GM11168 (cell line): ENCODE data around the gene POLDIP2.

Experiments
- in situ Hi-C: fragments of 300-500 bp; cut with MboI; formaldehyde crosslinking; loops from one replicate; pipeline ENCODE4 v1.12.0; 2022; ENCODE audit warnings: low sequenced_read_pairs; ENCODE audit not compliant: unreplicated experiment

Gene POLDIP2

DNA sequence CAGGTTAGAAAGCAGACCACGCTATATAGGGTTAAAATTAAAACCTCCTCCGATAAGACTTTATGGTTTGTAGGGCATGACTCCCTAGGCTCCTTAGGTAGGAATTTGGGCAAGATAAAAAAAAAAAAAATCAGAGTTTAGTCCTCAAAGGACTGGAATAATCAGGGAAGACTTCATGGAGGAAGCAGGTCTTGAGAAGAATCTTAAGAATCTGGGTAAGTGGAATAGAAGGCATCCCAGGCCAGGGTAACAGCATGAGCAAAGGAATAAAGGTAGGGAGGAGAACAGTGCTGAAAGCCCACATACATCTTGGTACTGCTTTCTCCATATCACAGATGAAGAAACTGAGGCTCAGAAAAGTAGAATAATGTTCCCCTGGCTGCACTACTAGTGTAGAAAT lies 33.2 kb upstream of the POLDIP2 start:
- in situ Hi-C loops = no loop called here

DNA sequence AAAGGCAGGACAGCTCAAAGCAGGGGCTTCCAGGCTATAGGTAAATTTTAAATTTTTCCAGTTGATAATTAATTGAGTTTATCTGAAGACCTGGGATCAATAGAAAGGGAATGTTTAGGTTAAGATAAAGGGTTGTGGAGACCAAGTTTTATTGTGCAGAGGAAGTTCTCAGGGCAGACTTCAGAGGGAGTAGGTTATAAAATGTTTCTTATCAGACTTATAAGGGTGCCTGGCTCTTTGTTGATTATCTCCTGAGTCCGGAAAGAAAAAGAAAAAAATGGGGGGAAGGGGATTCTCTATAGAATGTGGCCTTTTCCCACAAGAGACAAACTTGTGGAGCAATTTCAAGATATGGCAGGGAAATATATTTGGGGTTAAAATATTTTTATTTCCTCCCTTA lies 32.8 kb upstream of the POLDIP2 start:
- in situ Hi-C loops = no loop called here

DNA sequence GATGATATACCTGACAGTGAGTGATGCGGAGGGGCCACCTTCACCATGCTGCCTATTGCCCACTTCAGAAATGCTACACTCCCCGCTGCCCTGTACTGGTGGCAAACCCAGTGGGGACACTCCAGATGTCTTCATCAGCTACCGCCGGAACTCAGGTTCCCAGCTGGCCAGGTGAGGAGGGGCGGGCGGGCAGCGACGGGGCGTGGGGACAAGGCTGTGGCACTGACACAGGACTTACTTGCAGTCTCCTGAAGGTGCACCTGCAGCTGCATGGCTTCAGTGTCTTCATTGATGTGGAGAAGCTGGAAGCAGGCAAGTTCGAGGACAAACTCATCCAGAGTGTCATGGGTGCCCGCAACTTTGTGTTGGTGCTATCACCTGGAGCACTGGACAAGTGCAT lies 30.8 kb upstream of the POLDIP2 start:
- in situ Hi-C loops = no loop called here

DNA sequence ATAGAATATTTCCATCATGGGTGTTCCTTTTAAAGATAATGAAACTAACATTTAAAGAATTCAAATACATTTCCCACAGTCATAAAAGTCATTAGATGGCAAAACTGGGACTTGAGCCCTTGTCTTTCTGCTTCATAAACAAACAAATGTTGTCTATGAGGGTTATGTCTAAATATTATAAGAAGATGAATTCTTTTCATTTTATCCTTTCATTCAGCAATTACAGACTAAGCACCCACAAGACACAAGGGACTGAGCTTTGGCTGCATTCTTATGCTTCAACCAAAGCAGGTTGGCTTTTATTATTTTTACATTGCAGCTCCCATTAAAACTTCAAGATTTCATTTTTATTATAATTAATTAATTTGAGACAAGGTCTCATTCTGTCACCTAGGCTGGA lies 29.1 kb upstream of the POLDIP2 start:
- in situ Hi-C loops = no loop called here

DNA sequence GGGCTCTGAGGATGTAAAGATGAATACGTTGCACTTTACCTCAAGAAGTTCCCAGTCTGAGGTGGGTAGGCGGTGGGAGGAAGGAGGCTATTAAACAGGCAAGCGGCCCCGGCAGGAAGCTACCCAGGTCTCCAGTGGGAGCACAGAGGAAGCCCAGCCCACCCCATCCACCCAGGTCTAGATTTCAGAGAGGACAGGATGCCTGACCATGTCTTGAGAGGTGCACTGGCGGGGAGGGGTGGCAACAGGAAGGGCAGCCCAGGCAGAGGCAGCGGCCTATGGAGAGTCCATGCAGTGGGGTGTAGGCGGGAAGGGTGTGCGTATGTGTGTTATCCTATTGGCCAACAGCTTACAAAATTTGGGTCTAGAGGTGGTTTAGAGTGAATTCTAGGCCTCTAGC lies 28.1 kb upstream of the POLDIP2 start:
- in situ Hi-C loops = no loop called here

DNA sequence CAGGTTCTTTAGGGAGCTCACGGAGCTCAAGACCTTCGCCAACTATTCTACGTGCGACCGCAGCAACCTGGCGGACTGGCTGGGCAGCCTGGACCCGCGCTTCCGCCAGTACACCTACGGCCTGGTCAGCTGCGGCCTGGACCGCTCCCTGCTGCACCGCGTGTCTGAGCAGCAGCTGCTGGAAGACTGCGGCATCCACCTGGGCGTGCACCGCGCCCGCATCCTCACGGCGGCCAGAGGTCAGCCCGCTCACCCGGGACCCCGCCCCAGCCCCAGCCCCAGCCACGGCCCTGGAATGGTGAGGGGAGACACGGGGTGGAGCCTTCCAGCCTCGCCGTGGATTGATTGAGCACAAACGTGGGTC lies 27.7 kb upstream of the POLDIP2 start:
- in situ Hi-C loops = no loop called here

DNA sequence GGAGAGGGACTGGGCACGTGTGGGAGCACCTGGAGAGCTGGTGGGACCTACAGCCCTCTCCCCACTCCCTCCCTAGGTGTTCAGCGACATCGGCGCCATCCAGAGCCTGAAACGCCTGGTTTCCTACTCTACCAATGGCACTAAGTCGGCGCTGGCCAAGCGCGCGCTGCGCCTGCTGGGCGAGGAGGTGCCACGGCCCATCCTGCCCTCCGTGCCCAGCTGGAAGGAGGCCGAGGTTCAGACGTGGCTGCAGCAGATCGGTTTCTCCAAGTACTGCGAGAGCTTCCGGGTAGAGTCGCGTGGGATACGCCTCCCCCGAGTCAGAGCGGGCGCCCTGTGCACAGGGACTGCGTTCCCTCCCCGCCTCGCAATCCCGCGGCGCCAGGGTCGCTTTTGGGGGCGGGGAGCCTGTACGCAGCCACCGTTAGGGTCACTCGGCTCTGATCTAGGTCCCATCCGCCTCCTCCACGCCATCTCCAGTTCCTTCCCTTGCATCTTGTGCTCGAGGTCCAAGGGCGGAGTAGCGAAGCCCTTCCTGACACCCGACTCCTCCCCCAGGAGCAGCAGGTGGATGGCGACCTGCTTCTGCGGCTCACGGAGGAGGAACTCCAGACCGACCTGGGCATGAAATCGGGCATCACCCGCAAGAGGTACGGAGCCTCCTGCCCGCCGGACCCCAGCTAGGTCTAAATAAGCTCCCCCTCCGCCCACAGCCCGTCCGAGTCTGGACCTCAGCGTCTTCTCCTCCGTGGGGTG lies 27.1 kb upstream of the POLDIP2 start:
- in situ Hi-C loops = loop anchor here (5.0 kb wide), 1 partner anchor 33 kb away; no protein-coding TSS in a partner anchor

DNA sequence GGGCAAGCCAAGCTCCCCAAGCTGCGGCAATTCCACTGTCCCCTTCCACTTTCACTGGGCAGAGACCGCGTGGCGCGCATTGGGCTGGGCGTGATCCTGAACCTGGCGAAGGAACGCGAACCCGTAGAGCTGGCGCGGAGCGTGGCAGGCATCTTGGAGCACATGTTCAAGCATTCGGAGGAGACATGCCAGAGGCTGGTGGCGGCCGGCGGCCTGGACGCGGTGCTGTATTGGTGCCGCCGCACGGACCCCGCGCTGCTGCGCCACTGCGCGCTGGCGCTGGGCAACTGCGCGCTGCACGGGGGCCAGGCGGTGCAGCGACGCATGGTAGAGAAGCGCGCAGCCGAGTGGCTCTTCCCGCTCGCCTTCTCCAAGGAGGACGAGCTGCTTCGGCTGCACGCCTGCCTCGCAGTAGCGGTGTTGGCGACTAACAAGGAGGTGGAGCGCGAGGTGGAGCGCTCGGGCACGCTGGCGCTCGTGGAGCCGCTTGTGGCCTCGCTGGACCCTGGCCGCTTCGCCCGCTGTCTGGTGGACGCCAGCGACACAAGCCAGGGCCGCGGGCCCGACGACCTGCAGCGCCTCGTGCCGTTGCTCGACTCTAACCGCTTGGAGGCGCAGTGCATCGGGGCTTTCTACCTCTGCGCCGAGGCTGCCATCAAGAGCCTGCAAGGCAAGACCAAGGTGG lies 24.0 kb upstream of the POLDIP2 start:
- in situ Hi-C loops = loop anchor here (5.0 kb wide), 1 partner anchor 36 kb away; no protein-coding TSS in a partner anchor

DNA sequence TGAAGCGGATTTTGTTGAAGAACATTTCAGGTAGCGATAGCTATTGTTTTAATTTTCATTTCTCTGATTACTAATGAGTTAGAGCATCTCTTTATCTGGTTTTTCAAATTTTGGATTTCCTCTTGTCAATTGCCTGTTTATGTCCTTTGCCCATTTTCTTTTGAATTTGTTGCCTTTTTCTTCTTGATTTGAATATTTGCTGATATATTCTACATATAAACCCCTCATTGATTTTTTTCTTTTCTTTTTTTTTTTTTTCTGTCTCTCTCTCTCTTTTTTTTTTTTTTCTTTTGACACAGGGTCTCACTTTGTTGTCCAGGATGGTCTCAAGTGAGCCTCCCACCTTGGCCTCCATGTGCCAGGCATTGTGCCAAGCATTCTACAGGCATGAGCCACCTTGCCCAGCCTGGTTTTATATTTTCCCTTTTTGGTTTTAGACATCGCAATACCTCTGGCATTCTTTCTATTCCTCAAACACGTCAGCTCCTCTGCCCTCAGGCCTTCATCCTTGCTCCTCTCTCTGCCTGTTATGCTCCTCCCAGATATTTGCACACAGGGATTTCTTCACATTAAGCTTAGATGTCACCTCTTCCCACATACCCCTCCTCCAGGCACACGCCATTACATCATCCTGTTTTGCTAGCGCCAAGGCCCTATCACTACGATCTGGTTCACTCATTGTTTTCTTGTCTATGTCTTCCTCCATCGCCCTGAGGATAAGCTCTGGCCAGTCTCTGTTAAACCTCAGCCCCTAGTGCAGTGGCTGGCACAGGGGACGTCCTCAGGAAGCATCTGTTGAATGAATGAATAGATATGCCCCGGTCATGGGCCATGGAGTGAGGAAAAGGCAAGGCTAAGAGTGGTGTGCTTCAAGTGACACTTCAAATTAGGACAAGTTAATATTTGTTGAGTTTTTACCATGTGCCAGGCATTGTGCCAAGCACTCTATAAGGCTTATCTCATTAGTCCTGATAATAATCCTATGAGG lies 22.8 kb upstream of the POLDIP2 start:
- in situ Hi-C loops = loop anchor here (5.0 kb wide), 1 partner anchor 37 kb away; no protein-coding TSS in a partner anchor

DNA sequence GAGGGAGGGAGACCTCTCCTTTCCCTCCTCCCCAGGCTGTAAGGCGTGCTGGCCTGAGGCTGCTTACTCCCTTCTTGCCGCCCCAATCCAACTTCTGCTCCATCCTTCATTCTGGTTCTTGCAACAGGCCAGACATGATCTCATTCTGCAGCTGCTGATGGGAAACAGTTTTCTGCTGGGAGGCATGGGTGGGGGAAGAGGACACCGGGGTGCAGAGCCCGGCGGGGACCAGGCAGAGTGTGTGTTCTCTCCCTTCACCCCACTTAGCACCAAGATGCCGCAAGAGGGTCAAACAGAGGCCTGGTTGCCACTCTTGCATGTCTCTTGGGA lies 15.6 kb upstream of the POLDIP2 start:
- in situ Hi-C loops = no loop called here

DNA sequence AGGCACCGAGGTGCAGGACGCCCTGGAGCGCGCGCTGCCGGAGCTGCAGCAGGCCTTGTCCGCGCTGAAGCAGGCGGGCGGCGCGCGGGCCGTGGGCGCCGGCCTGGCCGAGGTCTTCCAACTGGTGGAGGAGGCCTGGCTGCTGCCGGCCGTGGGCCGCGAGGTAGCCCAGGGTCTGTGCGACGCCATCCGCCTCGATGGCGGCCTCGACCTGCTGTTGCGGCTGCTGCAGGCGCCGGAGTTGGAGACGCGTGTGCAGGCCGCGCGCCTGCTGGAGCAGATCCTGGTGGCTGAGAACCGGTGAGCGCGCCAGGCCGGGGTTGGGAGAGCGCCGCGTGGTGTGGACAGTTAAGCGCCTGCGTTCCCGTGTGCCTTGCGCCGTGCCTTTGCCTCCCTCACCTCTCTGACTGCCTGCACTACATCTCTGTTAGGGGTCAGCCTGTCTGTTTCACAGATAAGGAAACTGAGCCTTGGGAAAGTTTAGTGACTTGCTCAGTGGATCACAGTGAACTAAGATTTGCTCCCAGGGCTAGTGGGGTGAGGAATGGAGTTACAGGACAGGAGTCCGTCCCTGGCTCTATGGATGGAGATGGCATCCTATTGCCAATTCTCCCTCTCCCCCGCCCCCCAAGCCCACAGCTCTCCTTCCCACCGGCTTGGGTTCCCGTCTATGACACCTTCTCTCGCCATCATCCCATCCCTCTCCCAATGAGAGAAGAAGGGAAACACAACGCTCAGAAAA lies 15.0 kb upstream of the POLDIP2 start:
- in situ Hi-C loops = no loop called here

DNA sequence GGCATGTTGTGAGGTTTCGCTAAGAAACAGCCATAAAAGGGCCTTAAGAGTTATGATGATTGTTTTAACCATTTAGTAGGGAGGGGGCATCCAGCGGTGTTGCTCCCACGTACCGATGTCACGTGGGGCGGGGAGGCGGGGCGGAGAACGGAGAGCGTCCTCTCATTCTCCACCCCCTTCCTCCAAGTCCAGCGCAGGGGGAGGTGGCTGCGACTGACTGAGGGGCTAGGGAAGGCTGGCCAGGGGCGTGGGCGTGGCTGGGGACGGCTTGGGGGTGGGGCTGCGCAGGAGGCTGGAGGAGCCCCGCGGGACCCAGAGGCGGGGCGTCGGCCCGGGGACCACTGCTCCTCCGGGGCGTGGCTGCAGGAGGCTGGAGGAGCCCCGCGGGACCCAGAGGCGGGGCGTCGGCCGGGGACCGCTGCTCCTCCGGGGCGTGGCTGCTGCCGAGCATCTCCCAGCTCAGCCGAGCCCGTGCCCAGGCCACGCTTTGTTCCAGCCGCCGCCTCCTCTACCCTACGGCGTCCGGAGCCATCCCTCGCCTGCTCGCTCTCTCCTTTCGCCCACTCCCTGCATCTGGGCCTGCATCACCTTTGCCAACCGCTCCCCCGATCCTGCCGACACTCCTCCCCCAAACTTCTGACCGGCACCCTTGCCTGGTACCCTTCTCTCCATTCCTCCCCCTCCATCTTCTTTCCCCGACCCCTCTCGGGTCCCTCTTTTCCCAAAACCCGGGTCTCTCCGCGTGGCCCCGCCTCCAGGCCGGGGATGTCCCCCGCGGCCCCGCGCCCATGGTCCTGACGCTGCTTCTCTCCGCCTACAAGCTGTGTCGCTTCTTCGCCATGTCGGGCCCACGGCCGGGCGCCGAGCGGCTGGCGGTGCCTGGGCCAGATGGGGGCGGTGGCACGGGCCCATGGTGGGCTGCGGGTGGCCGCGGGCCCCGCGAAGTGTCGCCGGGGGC lies 14.2 kb upstream of the POLDIP2 start, which contains the start of gene SARM1:
Gene SARM1, plus strand, starts transcription at position 450 of the 958 bp plus-strand sequence. Its CDS starts 339 bp downstream, at position 789.
- in situ Hi-C loops = no loop called here

DNA sequence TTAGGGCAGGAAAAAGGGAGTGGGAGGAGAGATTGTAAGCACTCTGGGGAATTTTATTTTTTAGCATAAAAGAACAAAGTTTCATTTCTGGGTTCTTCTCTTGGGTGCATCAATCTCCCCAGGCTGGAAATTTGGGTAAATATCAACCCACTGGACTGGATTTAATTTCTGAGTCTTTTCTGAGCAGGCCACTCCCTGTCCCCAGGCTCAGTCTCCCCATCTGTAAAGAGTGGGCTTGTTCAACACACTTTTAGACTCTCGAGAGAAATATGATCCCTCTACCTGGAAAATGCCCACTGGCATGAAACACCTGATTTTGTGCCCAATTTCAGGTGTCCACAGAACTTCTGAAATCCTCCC lies 13.4 kb upstream of the POLDIP2 start:
- in situ Hi-C loops = no loop called here

DNA sequence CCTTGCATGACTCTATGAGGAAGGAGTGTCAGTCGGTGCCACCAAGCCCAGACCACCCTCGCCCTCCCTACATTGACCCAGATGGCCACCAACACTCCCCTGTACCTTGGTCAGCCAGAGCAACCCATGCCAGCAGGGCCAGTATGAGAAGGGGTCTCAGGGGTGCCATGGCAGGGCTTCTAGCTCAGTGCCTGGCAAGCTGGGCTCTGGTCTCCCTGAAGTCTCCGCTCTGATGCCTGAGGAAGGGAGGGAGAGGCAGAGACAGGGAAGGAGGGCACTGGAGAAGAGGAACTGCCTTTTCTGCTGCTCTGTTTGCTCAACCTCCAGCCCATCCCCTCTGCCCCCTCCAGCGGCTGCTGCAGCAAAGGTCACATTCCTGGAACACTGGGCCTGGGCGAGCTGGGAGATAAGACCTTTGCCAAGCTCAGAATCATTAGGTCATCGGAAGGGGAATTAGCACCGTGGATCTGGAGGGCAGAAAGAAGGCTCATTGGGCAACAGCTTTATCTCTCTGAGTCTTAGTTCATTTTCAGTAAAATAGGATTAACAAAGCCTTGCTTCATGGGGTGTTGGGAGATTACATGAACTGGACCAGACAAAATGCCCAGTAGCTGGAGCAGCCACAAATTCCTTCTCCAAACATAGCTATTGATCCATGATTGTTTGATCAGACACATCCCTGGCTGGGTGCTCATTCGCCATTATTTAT lies 12.9 kb upstream of the POLDIP2 start, which contains the start of gene VTN:
Gene VTN, minus strand, starts transcription at position 273 of the 709 bp plus-strand sequence. Its CDS starts 104 bp downstream, at position 169.
- in situ Hi-C loops = no loop called here

DNA sequence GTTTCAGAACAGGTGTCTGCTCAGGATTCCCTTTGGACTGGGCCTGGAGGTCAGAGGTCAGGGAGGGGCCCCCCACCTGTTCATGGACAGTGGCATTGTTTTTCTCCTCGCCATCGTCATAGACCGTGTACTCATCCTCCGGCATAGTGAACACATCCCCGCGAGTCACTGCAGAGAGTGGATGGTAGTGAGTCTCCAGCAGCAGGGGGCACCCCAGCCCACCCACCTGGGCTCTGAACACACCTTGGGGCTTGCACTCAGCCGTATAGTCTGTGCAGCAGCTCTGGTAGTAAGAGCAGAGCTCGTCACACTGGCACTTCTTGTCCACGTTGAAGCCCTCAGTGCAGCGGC lies 12.3 kb upstream of the POLDIP2 start:
- in situ Hi-C loops = no loop called here

DNA sequence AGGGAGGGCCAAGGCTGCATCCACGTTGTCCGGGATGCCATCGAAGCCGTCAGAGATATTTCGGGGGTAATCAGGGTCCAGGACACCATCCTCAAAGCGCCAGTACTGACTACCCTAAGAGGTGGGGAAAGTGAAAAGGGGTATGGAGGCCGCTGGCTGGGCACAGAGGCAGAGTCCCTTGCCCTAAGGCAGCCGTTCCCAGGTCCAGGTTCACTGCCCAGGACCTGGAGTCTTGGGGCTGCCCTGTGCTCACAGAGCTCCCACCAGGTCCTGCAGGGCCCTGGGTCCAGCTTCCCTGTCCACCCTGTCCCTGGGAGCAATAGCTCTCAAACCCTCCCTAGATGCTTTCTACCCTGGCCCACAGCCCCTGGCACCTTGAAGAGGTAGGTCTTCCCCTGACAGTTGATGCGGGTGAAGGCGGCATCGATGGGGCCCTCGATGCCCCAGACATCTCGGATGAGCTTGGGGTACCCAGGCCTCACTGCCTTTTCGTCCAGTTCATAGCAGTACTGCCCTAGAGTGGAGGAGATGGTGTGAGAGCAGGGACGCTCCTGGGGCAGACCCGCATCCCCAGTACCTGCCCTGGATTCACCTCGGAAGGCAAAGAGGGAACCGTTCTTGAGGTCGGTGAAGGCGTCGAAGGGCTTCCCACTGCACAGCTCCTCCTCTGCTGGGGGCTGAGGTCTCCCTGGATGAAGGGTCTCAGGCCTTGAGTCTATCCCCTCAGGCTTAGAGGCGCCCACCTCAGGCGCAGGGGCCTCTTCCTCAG lies 11.8 kb upstream of the POLDIP2 start:
- in situ Hi-C loops = no loop called here

DNA sequence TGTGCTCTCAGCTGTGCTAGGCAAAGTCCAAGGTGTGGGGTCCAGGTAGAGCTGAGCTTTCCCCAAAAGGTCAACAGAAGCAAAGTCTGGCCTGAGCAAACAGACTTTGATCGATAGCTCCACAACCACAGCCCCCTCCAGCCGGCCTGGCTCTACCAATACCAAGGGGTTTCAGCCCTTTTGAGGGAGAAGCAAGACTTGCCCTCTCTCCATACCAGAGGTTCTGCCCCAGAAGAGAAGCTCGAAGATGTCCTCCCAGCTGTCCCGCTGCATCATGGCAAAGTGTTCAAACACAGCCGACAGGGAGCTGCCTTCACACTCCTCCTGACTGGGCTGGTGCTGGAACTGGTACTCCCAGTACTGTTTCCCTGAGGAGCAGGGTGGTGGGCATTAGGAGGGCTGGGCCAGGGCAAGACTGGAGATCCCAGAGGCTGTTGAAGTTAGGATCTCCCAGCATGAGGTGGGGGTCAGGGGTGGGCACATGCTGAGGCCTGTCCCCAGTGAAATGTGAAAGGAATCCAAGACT lies 11.0 kb upstream of the POLDIP2 start:
- in situ Hi-C loops = no loop called here
